ENCODE data around the gene CZIB. TPM values are rescaled to one million over a fixed set of nuclear protein-coding genes. Genes with fewer than 3 reads are reported as not detected.

The CZIB gene
- total RNA-seq, 1 donor from 2014 or later: 115 TPM

- no peak overlapping the region for H3K4me2 ChIP-seq
- no peak for DNase-seq (ENCODE audit: low spot score)
- Mint-ChIP-seq H3K36me3 (no peaks in the 10 kb centered on the region), H3K4me3 (no peak overlapping the region), H3K9me3 (peaks cover 2% of the 10 kb centered on the region), H3K27me3 (ENCODE audit: insufficient read depth, low read depth) (peaks cover 2% of the 10 kb centered on the region), H3K27ac (no peak overlapping the region), H3K4me1 (peaks cover 5% of the 10 kb centered on the region)
- H3K9me3 ChIP-seq (ENCODE audit: low read depth): no peaks in the 10 kb centered on the region
- H3K9ac ChIP-seq: no peak overlapping the region
- TF ChIP-seq EZH2phosphoT487 (IDR thresholded peaks at IDR 0.05): no peak
- TF ChIP-seq CTCF (IDR thresholded peaks at IDR 0.05): no peak
- no peak for TF ChIP-seq EZH2 (IDR thresholded peaks at IDR 0.05)
- no peak overlapping the region for H2AFZ ChIP-seq (replicated peaks)
- H3K27ac ChIP-seq: no peak overlapping the region
- no peaks in the 10 kb centered on the region for H3K27me3 ChIP-seq
- H4K20me1 ChIP-seq (ENCODE audit: low read depth): no peaks in the 10 kb centered on the region
- no peaks in the 10 kb centered on the region for H3K79me2 ChIP-seq (ENCODE audit: low read depth)
- no peaks in the 10 kb centered on the region for H3F3A ChIP-seq (ENCODE audit: low read depth)
- no peak overlapping the region for H3K4me3 ChIP-seq
- H3K36me3 ChIP-seq: no peaks in the 10 kb centered on the region
- no peaks in the 10 kb centered on the region for H3K4me1 ChIP-seq
Observed at GRCh38 chr1:53189061-53189460, 31.4 kb downstream of the CZIB start.

- no peak for TF ChIP-seq CTCF (IDR thresholded peaks at IDR 0.05)
- TF ChIP-seq EZH2 (IDR thresholded peaks at IDR 0.05): no peak
- TF ChIP-seq EZH2phosphoT487 (IDR thresholded peaks at IDR 0.05): no peak
- Histone ChIP-seq H3K27me3 (no peaks in the 10 kb centered on the region), H3K79me2 (ENCODE audit: low read depth) (no peaks in the 10 kb centered on the region), H3K36me3 (no peaks in the 10 kb centered on the region), H3K9ac (no peak overlapping the region), H3F3A (ENCODE audit: low read depth) (no peaks in the 10 kb centered on the region), H3K9me3 (ENCODE audit: low read depth) (no peaks in the 10 kb centered on the region), H3K4me3 (no peak overlapping the region), H2AFZ (replicated peaks) (no peak overlapping the region), H4K20me1 (ENCODE audit: low read depth) (no peaks in the 10 kb centered on the region), H3K4me2 (no peak overlapping the region), H3K27ac (no peak overlapping the region), H3K4me1 (peaks cover 4% of the 10 kb centered on the region)
- Mint-ChIP-seq H3K4me1 (peaks cover 5% of the 10 kb centered on the region), H3K27me3 (ENCODE audit: insufficient read depth, low read depth) (peaks cover 2% of the 10 kb centered on the region), H3K36me3 (no peaks in the 10 kb centered on the region), H3K9me3 (peaks cover 2% of the 10 kb centered on the region), H3K27ac (no peak overlapping the region), H3K4me3 (no peak overlapping the region)
- no peak for DNase-seq (ENCODE audit: low spot score)
Observed at GRCh38 chr1:53188099-53188498, 32.3 kb downstream of the CZIB start.

- Histone ChIP-seq H3K4me2 (no peak overlapping the region), H3K79me2 (ENCODE audit: low read depth) (no peaks in the 10 kb centered on the region), H3K36me3 (no peaks in the 10 kb centered on the region), H3K4me3 (no peak overlapping the region), H3K9me3 (ENCODE audit: low read depth) (no peaks in the 10 kb centered on the region), H3K9ac (no peak overlapping the region), H4K20me1 (ENCODE audit: low read depth) (no peaks in the 10 kb centered on the region), H3F3A (ENCODE audit: low read depth) (no peaks in the 10 kb centered on the region), H3K27me3 (no peaks in the 10 kb centered on the region), H3K4me1 (peaks cover 4% of the 10 kb centered on the region), H2AFZ (replicated peaks) (no peak overlapping the region), H3K27ac (no peak overlapping the region)
- no peak for TF ChIP-seq EZH2 (IDR thresholded peaks at IDR 0.05)
- TF ChIP-seq CTCF (IDR thresholded peaks at IDR 0.05): no peak
- H3K27me3 Mint-ChIP-seq (ENCODE audit: insufficient read depth, low read depth): peaks cover 2% of the 10 kb centered on the region
- H3K9me3 Mint-ChIP-seq: peaks cover 2% of the 10 kb centered on the region
- H3K36me3 Mint-ChIP-seq: no peaks in the 10 kb centered on the region
- H3K4me3 Mint-ChIP-seq: no peak overlapping the region
- no peak for DNase-seq (ENCODE audit: low spot score)
- H3K27ac Mint-ChIP-seq: no peak overlapping the region
- H3K4me1 Mint-ChIP-seq: peaks cover 5% of the 10 kb centered on the region
Observed at GRCh38 chr1:53187401-53187800, 33.0 kb downstream of the CZIB start.

All from neural progenitor cell (in vitro differentiated cells).